ENCODE measurements around the gene ADAMTS12.

The ADAMTS12 gene

DNA sequence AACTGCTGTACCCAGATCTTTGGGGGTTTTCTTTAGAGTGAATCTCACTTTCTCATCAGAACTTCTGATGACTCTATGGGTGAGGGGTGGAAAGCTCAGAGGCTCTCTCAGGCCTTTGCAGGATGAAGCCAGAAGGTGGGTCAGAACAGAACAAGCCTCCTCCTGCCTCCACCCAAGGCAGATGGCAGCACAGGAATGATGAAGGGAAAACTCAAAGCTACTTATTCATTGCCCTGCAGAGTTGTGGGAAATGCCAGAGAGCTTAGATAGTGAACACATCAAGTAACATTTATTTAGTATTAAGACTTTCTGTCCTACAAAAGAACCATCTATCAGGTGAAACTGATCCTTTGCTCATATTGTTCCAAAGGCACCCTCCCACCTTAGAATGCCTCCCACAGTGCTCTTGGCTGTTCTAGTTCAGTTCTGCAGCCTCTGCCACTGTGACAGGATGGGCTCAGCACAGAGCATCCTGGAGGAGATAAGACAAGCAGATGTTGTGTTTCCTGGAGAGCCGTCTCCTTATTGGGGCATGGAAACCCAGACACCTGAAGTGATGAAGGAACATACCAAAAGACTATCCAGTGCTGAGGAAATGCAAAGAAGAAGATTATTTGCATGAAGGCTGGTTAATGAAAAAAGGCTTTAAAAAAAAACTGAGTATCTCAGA is 146.6 kb downstream of the ADAMTS12 start:
- no peak for FAIRE-seq

DNA sequence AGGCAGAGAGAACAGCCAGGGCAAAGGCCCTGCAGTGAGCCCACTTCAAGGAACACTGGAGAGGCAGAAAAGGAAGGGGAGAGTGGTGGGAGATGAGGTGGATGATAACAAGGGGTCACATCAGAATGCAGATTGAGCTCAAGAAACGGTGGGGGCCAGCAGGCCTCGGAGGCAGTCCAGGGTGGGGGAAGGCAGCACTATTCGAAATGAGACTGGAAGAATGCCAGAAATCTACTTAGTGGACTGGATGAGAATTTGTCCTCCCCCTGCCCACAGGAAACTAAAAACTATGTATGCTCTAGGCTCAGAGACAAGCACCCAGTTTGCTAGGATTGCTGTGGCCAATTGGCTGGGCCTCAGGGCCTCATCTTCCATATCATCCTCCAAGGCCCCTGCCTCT is 148.7 kb downstream of the ADAMTS12 start:
- FAIRE-seq: no peak

DNA sequence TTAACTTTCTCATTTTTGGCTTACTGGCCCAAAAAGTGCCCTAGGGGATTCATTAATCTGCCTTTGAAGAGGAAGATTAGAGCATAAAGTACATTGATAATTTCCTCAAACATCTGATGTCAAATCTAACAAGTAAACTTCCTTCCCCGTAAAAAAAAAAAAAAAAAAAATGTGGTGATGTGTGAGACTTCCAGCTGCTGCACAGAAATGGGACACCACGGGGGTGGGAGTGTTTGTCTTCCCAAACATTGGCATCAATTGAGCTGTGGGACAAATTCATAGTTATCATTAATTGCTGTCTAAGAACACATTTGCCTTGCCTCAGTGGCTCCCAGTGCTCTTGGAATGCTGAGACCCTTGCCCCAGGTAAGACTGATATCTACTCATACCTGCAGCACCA is 149.6 kb downstream of the ADAMTS12 start:
- FAIRE-seq: no peak

DNA sequence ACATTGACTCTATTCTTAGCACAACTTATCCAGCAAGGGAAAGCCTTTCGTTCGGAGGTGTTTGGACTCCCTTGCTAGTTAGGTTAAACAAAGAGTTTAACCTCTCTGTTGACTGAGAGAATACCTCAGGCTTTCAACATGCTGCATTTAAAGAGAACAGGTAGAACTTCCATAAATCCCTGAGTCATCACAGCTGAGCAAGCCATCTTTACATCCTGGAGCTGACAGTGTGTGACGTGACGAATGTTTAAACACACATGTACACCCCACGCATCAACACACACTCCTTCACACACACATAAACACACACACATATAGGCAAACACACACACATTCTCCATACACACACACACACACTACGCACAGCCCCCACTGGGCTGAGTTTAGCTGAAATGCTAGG is 152.8 kb downstream of the ADAMTS12 start:
- FAIRE-seq: no peak

DNA sequence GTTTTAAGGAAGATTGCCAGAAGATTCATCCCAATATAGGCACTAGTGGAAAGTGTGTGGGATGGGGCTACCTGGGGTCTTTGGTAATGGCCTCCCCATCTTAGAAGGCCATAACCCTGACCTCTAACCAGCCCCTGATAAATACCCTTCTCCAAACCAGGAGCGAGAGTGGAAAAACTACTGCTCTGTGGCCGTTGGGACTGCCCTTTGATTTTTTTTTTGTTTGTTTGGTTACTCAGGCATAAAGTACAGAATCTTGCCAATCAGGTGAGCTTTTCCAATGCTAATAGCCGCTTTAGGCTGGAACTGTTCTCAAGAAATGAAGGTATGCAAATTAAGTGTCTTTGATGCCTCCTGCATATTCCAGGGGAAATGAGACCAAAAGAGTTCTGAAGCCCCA is 153.7 kb downstream of the ADAMTS12 start:
- no peak for FAIRE-seq

DNA sequence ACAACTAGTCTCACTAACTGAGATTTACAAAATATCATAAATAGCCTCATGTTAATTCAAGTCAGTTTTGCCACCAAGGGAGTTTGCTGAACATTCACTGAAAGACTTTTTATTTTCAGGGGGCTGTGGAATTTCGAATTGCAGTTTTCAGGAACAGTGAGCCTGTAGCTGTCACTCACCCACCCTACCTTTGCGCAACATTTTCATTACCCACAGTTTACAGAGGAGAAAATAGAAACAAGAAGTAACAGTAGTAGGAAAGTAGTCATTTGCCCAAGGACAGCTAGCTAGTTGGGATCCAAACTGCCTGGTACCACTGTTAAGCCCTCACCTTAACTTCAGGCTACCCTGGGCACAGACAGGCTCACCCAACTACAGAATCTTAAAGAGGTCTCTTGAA is 154.1 kb downstream of the ADAMTS12 start:
- FAIRE-seq: no peak

DNA sequence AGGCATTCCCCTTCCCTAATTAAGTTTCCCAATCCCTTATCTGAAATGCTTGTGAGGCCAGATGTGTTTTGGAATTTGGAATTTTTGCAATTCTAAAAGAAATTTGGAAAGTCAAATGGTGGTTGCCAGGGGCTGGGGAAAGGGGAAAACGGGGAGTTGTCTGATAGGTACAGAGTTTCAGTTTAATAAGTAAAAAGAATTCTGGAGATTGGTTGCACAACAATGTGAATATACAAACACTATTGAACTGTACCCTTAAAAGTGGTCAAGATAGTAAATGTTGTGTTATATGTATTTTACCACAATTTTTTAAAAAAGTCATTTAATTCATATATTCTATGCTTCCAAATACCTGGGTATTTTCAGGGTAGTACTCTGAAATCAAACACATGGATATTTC is 154.5 kb downstream of the ADAMTS12 start:
- no peak for FAIRE-seq

DNA sequence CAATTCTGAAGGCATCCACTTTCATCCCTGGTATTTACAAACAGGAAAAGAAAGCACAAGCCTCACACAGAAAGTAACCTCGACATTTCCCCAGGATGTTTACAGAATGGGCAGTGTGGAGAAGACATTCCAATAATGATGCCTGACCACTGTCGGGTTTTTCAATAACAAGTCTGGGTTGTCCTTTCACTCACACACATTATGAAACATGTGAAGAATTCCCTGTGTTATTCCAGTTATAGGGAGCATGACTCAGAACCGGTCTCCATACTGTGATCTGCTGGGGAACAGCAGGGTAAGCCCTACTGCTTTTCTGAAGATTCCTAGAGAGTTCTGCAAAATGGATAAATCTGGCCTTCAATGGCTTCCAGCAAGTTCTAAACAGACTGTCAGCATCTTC is 155.3 kb downstream of the ADAMTS12 start:
- no peak for FAIRE-seq

DNA sequence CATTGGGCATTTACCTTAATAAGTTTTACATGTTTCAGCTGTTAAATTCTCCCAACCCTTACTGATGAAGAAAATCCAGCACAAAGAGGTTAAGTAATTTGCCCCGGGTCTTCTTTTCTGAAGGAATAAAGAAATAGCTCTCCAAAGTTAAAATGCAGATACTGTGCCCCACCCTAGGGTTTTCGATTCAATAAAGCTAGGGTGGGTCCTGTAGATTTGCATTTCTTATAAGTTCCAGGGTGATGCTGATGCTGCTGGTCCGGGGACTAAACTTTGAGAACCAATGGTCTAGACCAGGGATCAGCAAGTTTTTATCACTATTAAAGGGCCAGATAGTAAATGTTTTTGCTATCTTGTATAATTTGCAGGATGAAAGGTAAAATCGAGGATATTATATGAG is 156.7 kb downstream of the ADAMTS12 start:
- FAIRE-seq: no peak

DNA sequence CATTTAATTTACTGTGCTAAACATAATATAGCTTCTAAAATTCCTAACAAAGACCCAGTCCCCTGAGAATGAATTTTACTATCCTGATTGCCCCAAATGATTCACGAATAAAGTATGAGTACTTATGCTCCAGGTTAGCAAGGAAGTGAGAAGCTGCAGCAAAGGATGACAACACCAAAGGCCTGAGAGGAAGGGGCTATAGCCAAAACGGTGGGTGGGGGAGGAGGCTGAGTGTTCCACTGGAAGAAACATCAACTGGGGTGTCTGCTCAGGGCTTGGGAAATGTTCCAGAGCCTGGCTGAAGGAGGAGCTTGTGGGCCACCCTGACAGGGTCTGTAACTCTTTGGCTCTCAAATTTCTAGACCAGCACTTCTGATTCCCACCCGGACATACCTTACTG is 157.3 kb downstream of the ADAMTS12 start:
- FAIRE-seq: no peak

DNA sequence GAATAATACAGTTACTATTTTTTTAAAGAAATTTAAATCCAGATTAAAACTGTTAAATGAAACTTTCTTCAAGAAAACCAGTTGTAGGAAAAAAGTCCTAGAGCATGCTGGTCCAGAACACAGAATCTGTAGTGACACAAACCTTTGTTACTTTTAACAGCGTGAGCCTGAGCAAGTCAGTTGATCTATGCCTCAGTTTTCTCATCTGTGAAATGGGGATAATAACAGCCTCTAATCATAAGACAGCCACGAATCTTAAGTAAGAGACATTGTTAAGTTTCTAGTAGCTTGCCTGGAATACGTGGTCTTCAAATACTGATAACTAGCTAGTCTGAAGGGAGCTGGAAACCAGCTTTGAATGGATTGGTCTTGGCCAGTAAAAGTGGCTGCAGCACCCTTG is 158.6 kb downstream of the ADAMTS12 start:
- no peak for FAIRE-seq

DNA sequence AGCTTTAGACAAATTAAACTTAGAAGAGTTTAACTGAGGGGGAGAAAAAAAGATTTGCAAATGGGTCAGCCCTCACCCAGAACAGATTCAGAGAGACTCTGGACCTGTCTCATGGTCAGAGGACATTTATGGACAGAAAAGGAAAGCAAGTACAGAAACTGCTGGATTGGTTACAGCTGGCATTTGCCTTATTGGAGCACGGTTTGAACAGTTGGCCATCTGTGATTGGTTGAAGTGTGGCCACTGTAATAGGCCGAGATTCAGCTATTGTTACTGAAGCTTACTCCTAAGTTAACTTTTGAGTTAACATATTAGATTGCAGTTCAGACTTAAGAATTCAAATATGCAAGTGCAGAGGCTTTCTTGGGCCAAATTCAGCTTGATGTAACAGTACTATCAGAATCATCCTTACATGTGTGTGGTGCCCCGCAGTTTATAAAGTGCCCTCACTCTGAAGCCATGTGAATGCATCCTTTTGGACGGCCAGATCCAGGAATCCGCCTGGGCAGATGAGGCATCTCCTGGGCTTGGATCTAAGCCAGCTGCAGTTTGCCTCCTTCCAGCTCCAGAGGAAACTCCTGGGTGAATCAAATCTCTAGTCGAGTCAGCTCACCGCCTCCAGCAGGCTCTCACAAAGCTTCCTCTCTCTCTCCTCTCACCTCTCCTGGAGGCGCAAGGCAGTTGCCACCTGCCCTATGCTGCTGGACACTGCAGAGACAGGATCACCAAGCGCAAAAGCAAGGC is 165.2 kb downstream of the ADAMTS12 start:
- no peak for FAIRE-seq

DNA sequence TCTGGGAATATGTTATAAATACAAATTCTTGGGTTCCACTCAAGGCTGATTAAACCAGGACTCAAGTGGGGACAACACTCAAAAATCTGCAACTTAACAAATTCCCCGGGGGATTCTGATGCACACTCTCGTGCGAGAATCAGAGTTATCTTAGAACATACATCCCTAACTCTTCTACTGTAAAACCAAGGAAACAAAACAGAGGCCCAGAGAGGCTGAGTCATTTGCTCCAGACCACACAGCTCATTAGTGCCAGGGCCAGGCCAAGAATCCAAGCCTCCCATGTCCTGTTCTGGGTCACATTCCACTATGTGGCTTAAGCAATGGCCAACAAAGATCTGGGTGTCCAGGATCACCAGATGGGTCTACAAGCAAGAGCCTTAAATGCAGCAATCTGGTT is 166.0 kb downstream of the ADAMTS12 start:
- no peak for FAIRE-seq

DNA sequence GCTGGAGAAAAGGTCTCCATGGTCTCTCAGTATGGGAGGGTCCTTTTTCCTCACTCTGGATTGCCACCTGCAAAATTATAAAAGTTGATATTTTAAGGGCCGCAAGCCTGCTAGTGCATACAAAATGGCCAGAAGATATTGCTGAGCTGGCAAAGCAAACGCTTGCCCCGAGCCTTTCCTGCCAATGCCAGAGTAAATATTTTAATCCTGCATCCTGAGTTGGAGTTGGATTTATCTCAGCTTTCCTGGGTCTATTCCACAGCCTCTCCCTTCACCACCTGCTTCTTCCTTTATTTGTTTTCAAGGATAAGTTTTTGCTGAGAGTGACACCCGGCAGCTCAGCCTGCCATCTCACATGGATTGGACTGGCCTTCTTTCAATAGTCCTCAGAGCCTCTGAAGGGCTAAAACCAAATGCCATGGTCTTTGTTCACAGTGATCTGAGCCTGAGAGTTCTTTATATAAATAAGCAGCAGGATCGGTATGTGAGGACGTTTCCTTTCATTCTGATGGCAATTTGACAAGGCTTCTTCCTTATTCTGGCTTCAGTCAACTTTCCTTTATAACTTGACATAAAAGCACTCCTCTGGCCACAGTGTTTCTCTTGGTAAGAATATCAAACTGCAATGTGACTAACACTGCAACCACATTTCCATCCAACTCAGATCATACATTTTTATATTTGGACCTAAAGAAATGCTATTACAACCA is 170.1 kb downstream of the ADAMTS12 start:
- no peak for FAIRE-seq

DNA sequence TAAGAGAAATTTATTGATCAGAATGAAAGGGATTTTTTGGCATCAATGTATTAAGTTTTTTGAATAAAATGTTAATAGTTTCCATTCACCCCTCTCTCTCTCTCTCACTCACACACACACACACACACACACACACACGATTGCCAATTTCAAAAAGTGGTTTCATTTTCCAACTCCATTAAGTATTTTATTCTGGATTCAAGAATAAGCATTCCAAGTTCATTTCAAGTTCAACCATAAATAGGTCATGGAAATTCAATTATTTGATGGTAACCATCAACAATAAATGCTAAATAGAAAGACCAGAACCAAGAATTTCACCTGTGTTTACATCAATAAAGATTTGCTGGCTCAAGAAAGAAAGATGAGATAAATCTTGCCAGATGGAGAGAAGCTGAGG is 171.6 kb downstream of the ADAMTS12 start:
- no peak for FAIRE-seq

DNA sequence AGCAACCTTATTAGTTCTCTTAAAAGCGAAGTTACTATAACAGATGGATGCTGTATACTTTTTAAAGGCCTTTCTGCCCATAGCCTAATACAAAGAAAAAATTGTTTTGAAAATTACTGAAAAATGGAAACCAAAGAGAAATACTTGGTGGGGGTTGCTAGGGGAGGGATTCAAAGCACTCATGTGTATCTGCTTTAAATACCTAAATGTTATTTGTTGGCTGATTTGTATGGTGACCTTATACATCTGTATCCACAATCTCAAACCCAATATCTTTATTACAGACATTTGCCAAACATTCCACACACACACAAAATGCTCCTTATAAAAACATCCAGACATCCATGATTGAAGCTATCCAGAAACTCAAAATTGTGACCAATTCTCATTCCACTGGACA is 172.0 kb downstream of the ADAMTS12 start:
- no peak for FAIRE-seq

DNA sequence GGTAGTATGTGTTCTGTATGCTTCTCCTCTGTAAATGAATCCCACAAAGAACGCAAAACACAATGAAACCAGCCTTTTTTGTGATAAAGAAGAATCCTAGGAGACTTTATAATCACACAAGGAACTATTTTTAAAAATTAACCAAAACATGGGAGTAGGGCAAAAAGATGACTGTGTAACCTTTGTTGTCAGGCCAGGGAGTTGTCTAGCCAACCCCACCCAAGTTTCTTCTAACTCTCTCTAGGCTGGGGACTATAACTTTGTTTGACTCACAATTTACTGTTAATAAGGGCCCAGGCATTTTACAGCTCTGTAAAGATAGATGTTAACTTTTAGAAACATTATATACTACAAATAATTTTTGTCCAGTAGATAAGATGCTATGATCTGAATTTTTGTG is 176.1 kb downstream of the ADAMTS12 start:
- no peak for FAIRE-seq

DNA sequence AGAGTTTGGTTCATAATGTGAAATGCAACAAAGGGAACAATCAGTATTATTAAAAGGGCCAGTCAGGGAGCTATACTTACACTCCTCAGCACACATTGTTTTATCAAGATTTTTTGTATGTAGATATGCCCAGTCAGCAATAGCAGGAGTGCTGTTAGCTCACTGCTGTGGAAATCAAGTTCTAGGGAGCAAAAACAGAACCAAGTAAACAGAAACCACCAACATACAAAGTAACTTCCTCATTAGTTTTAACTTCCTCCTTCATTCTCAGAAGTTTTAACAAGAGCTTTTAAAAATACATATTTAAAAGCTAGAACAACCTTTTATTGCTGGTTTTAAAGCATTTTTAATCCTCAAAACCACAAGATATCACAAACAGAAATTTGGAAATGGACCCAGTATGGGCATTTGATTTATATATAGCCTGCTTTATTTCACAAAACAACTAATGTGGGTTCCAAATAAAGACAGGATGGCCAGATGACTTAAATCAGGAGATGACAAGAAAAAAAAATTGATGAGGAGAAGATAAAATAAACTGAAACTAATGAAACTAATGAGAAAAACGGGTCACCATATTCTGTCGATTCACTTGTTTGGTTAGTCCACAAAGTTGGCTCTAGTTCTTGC is 178.5 kb downstream of the ADAMTS12 start:
- FAIRE-seq: no peak

DNA sequence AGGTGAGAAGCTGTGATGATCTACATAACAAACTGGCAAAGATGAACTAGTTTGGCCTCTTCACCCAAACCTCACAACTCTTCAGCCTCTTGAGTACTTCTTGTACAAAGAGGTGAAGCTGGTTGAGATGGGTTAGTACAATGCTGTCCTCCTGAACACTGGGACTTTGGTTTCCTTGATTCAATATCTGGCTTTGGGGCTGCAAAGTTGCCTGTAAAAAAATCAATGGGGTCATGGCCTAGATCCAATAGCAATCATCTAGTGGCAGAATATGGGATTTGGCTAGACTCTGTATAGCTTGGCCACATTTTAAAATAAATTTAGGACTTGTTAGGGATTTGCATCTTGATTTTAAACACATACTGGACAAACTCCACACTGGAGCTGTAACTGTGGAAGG is 179.1 kb downstream of the ADAMTS12 start:
- no peak for FAIRE-seq

DNA sequence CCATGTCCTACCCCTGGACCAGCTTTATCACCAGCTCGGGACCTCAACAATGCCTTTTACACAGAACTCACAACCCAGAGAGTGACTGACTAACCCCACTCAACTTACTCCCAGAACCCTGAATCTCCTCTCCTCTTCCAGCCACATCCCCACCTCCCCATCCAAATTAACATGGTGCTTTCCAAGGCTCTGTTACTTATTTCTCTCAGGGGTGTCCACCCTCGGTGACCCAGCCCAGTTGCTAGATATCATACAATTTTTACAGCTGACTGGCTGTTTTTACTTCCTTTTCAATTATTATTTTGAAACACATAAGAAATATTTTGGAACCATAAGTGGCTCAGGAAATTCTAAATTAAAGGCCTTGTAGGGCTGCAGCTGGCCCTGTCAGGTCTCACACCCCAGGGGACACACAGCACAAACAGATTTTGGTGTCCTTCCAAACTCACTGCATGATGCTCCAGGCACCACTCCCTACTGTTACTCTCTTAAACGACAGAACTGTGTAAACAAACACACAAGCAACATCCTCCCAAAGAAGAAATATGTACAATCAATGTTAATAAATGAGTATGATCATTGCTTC is 180.6 kb downstream of the ADAMTS12 start:
- no peak for FAIRE-seq

DNA sequence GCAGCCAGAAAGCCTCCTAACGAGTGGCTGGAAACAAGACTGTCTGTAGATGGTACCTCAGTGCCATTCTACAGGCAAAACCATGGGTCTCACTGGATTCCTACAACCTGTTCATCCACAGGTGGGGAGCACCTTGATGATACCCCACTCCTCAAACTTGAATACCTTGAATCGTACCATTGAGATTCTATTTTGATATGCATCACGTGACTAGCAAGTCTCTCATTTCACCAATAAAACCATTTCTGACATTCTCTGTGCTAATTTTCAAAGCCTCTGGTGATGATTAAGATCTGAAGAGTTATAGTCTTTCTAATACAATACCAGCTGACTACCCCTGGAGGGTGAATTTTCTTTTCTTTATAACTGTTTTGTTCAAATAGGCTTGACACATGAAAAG is 188.9 kb downstream of the ADAMTS12 start:
- no peak for FAIRE-seq

DNA sequence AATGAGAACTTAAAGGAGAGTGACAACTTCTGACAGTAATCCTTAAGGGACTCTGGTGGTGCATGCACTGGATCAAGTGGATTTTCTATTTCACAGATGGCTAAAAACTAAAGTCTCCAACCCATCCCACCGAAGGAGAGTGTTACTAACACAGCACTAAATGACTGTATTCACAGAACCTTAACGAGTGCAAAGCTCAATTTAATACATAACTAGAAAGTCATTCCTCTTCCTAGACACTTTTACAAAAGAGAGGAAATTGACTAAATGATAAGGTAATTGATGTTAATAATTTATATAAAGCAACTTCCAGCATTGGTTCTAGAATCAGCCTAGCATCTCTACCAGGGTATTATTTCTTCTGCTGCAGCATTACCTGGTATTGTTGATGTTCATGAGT is 189.8 kb downstream of the ADAMTS12 start:
- FAIRE-seq: no peak

DNA sequence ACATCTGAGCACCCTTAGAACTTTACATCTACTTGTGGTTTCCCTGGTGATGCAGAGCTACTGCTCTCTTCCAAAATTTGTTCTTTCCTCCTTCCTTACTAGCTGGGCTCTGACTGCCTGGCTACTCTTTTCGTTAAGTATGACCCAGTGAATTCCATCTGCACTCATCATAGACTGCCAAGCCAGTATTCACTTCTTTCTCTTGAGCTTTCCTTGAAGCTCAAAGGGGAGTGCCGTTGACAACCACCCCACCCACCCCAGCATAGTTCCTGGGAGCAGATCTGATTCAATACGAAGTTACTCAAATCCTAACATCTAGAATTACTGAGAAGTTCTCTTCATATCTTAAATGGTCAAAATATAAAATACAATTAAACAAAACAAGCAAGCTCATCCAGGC is 190.5 kb downstream of the ADAMTS12 start:
- no peak for FAIRE-seq

Data from G401.6 (cell line).